ENCODE results near the gene MACROD2.

GRCh38 chr20:15154070-15154469, 1158.8 kb downstream of the MACROD2 start:
- TF ChIP-seq POLR2AphosphoS5 (IDR thresholded peaks at IDR 0.05; ENCODE audit: low read depth, low read length) (no peak), POLR2A (IDR thresholded peaks at IDR 0.05; ENCODE audit: low read depth, low read length) (no peak), TAF1 (IDR thresholded peaks at IDR 0.05; ENCODE audit: low read depth, low read length) (no peak), SPI1 (IDR thresholded peaks at IDR 0.05; ENCODE audit: low read depth, low read length) (no peak), POU2F2 (IDR thresholded peaks at IDR 0.05; ENCODE audit: low read depth, low read length) (no peak)
